GM23338 (cell line): ENCODE results near the gene RRAS2. TPM values are rescaled to one million over a fixed set of nuclear protein-coding genes. Genes with fewer than 3 reads are reported as not detected.

Experiments used
- ATAC-seq: fragments of 200-7000 bp; cut with Tn5 transposase; 3 replicates; pipeline ENCODE4 v1.9.1; 2020
- DNase-seq: peaks from one replicate; pipeline ENCODE4 v3.0.0-alpha.2; 2015; ENCODE audit warnings: low spot score
- H2AFZ ChIP-seq: fragments of 200-600 bp; sonication (generic); 2 replicates; pipeline ENCODE4 v1.8.0; 2016; ENCODE audit warnings: antibody characterized with exemption, mild to moderate bottlenecking, moderate library complexity
- H3F3A ChIP-seq: fragments of 200-600 bp; sonication (generic); replicated peaks from 2 replicates; pipeline ENCODE4 v1.8.0; 2017; ENCODE audit warnings: antibody characterized with exemption, mixed run types, low read depth
- H3K27ac ChIP-seq: fragments of 200-600 bp; sonication (generic); 2 replicates; pipeline ENCODE4 v1.6.1; 2016; ENCODE audit warnings: low read depth
- H3K27me3 ChIP-seq: fragments of 200-600 bp; sonication (generic); 2 replicates; pipeline ENCODE4 v1.8.0; 2016; ENCODE audit warnings: mild to moderate bottlenecking, mixed run types, moderate library complexity; ENCODE audit not compliant: insufficient read depth
- H3K36me3 ChIP-seq: fragments of 200-600 bp; sonication (generic); 2 replicates; pipeline ENCODE4 v1.8.0; 2016; ENCODE audit warnings: mild to moderate bottlenecking; ENCODE audit not compliant: insufficient read depth
- H3K4me1 ChIP-seq: fragments of 200-600 bp; sonication (generic); 2 replicates; pipeline ENCODE4 v1.8.0; 2016; ENCODE audit warnings: mild to moderate bottlenecking, moderate library complexity; ENCODE audit not compliant: insufficient read depth
- H3K4me2 ChIP-seq: fragments of 200-600 bp; sonication (generic); 2 replicates; pipeline ENCODE4 v1.7.1; 2017; ENCODE audit warnings: mixed run types
- H3K4me3 ChIP-seq: fragments of 200-600 bp; sonication (generic); 2 replicates; pipeline ENCODE4 v1.6.1; 2016; ENCODE audit warnings: mixed run types
- H3K79me2 ChIP-seq: fragments of 200-600 bp; sonication (generic); replicated peaks from 2 replicates; pipeline ENCODE4 v1.8.0; 2017; ENCODE audit warnings: mild to moderate bottlenecking; ENCODE audit not compliant: insufficient read depth
- H3K9me2 ChIP-seq: fragments of 200-600 bp; sonication (generic); 2 replicates; pipeline ENCODE4 v1.8.0; 2017; ENCODE audit not compliant: insufficient read depth
- H4K20me1 ChIP-seq: fragments of 200-600 bp; sonication (generic); replicated peaks from 2 replicates; pipeline ENCODE4 v1.8.0; 2017; ENCODE audit warnings: mild to moderate bottlenecking; ENCODE audit not compliant: insufficient read depth
- H3K27ac Mint-ChIP-seq: 2 replicates; pipeline ENCODE4 v1.8.0; 2020; ENCODE audit warnings: inconsistent platforms, mild to moderate bottlenecking, moderate library complexity, mixed read lengths
- H3K27me3 Mint-ChIP-seq: 3 replicates; pipeline ENCODE4 v1.8.0; 2022; ENCODE audit warnings: low read depth, mild to moderate bottlenecking, moderate library complexity, mixed read lengths, inconsistent platforms; ENCODE audit not compliant: insufficient read depth, poor library complexity
- H3K36me3 Mint-ChIP-seq: 3 replicates; pipeline ENCODE4 v1.8.0; 2021; ENCODE audit warnings: low read depth, mild to moderate bottlenecking, inconsistent platforms, moderate library complexity, mixed read lengths
- H3K4me1 Mint-ChIP-seq: 3 replicates; pipeline ENCODE4 v1.8.0; 2020; ENCODE audit warnings: mild to moderate bottlenecking, inconsistent platforms, mixed read lengths
- H3K4me3 Mint-ChIP-seq: 3 replicates; pipeline ENCODE4 v1.8.0; 2021; ENCODE audit warnings: moderate library complexity, mild to moderate bottlenecking, inconsistent platforms, mixed read lengths
- H3K9me3 Mint-ChIP-seq: 3 replicates; pipeline ENCODE4 v1.8.0; 2020; ENCODE audit warnings: moderate library complexity, mild to moderate bottlenecking, inconsistent platforms, mixed read lengths
- CREB1 ChIP-seq: fragments of 250-450 bp; sonication (Bioruptor Pico); IDR thresholded peaks from 2 replicates; pipeline ENCODE4 v1.5.0; 2020; ENCODE audit warnings: low read depth, mild to moderate bottlenecking, moderate library complexity
- CTCF ChIP-seq, 2 experiments: fragments of 200-600 bp in 1 of 2; sonication (generic) in 1 of 2; conservative IDR thresholded peaks; 2 replicates each; pipeline versions ENCODE4 v1.5.1 to v1.6.1; 2016 to 2017; ENCODE audit warnings: antibody characterized with exemption in 2 of 2, low read depth in 2 of 2, mild to moderate bottlenecking in 2 of 2, moderate library complexity in 1 of 2
- ETS1 ChIP-seq: IDR thresholded peaks from 2 replicates; pipeline ENCODE4 v1.6.1; 2016; ENCODE audit warnings: antibody characterized with exemption
- EZH2 ChIP-seq: fragments of 200-600 bp; sonication (generic); IDR thresholded peaks from one replicate; pipeline ENCODE4 v1.8.0; 2017; ENCODE audit warnings: antibody characterized with exemption, mild to moderate bottlenecking, low read depth; ENCODE audit not compliant: unreplicated experiment
- JUNB ChIP-seq: IDR thresholded peaks from one replicate; pipeline ENCODE4 v1.6.1; 2016; ENCODE audit warnings: antibody characterized with exemption; ENCODE audit not compliant: unreplicated experiment
- REST ChIP-seq: IDR thresholded peaks from one replicate; pipeline ENCODE4 v1.6.1; 2018; ENCODE audit warnings: antibody characterized with exemption; ENCODE audit not compliant: unreplicated experiment
- STAT1 ChIP-seq: IDR thresholded peaks from one replicate; pipeline ENCODE4 v1.6.1; 2016; ENCODE audit warnings: antibody characterized with exemption; ENCODE audit not compliant: unreplicated experiment
- ZNF331 ChIP-seq: fragments of 250-450 bp; sonication (Bioruptor Pico); IDR thresholded peaks from 2 replicates; pipeline ENCODE4 v1.5.0; 2020; ENCODE audit warnings: low read depth, mild to moderate bottlenecking, moderate library complexity
- polyA plus RNA-seq: library from polyadenylated mRNA; unstranded; fragments of >200 nt; fragmentation: Nextera tagmentation; extraction: Ambion mirVana; gene quantifications from 2 replicates; pipeline ENCODE4 v1.2.1, GENCODE V29; 2016
- total RNA-seq: library from RNA; depleted of rRNA; stranded (reverse); fragments of >200 nt; shearing (Covaris generic); gene quantifications from 2 replicates; pipeline ENCODE4 v1.2.3, GENCODE V29; 2014

The RRAS2 gene
- total and polyA plus RNA-seq, 2 experiments from 2014 or later: 196 to 293 TPM

- Histone ChIP-seq H3F3A (no peaks in the 10 kb centered on the region), H3K9me2 (no peaks in the 10 kb centered on the region), H3K27me3 (no peaks in the 10 kb centered on the region), H3K36me3 (no peaks in the 10 kb centered on the region), H3K4me2 (0 out of 2 replicates have a peak overlapping the region, but pooled peaks have one; percentile 16), H2AFZ (peak overlapping the region; percentile 91), H3K4me1 (peaks cover 38% of the 10 kb centered on the region), H4K20me1 (no peaks in the 10 kb centered on the region), H3K27ac (no peak overlapping the region), H3K4me3 (no peak overlapping the region), H3K79me2 (no peaks in the 10 kb centered on the region)
- TF ChIP-seq CTCF (conservative IDR thresholded peaks at IDR 0.05; ENCODE audit: low read depth in 2 of 2) (peak; percentile 79 to 81), REST (no peak)
- Mint-ChIP-seq H3K27me3 (peaks cover 3% of the 10 kb centered on the region), H3K36me3 (no peaks in the 10 kb centered on the region), H3K9me3 (no peaks in the 10 kb centered on the region), H3K4me3 (no peak overlapping the region), H3K27ac (no peak overlapping the region), H3K4me1 (peaks cover 38% of the 10 kb centered on the region)
- DNase-seq (peak; percentile 67), ATAC-seq (peak; percentile 76)
These were observed 126.3 kb downstream of the RRAS2 start for GRCh38 chr11:14232652-14233051.

GRCh38 chr11:14230407-14230806 lies 128.6 kb downstream of the RRAS2 start:
- peak; percentile 35 for ATAC-seq
- Mint-ChIP-seq H3K4me3 (peak overlapping the region; percentile 46; the same call in 2 of the 3 replicates), H3K27me3 (peaks cover 3% of the 10 kb centered on the region), H3K27ac (no peak overlapping the region; the same call in 1 of the 2 replicates), H3K4me1 (peaks cover 38% of the 10 kb centered on the region), H3K9me3 (peaks cover 3% of the 10 kb centered on the region; the same call in 1 of the 3 replicates), H3K36me3 (no peaks in the 10 kb centered on the region)
- no peaks in the 10 kb centered on the region for H3K79me2 ChIP-seq
- no peak for DNase-seq
- no peaks in the 10 kb centered on the region for H3K27me3 ChIP-seq
- peaks cover 39% of the 10 kb centered on the region for H3K4me1 ChIP-seq
- no peaks in the 10 kb centered on the region for H3K9me2 ChIP-seq
- no peaks in the 10 kb centered on the region for H3F3A ChIP-seq
- H2AFZ ChIP-seq: peak overlapping the region; percentile 0; the same call in 1 of the 2 replicates
- peak overlapping the region; percentile 41; the same call in 1 of the 2 replicates for H3K27ac ChIP-seq
- peak overlapping the region; percentile 36 for H3K4me3 ChIP-seq
- H3K36me3 ChIP-seq: peaks cover 5% of the 10 kb centered on the region; the same call in 1 of the 2 replicates
- no peak for TF ChIP-seq CREB1
- TF ChIP-seq ZNF331 (CRISPR knock-in tag): no peak
- TF ChIP-seq EZH2: no peak
- TF ChIP-seq ETS1: no peak
- TF ChIP-seq STAT1: no peak
- TF ChIP-seq REST: no peak
- TF ChIP-seq JUNB: no peak
- no peaks in the 10 kb centered on the region for H4K20me1 ChIP-seq
- peak overlapping the region; percentile 66 for H3K4me2 ChIP-seq
